Upper lobe of left lung (tissue), 4 donors: ENCODE data around the gene TRIM7.

Experiments used
- CTCF ChIP-seq, 6 experiments: fragments of 450-650 bp in 4 of 6; fragments of 200-600 bp in 2 of 6; sonication (generic) in 2 of 6; IDR thresholded peaks; one replicate each; pipeline ENCODE4 v1.5.1; 2016 to 2019; ENCODE audit warnings: antibody characterized with exemption in 6 of 6
- POLR2A ChIP-seq, 4 donors: fragments of 450-650 bp; IDR thresholded peaks; one replicate each; pipeline ENCODE4 v1.5.1; 2016 to 2017; ENCODE audit warnings: antibody characterized with exemption in 4 of 4, mild to moderate bottlenecking in 2 of 4

- no peak for TF ChIP-seq CTCF (IDR thresholded peaks at IDR 0.05)
- no peak for TF ChIP-seq POLR2A (IDR thresholded peaks at IDR 0.05)
These were observed at the start of gene TRIM7 for GRCh38 chr5:181204826-181205760.
